ENCODE results near the gene SEC61A2. TPM values are rescaled to one million over a fixed set of nuclear protein-coding genes. Genes with fewer than 3 reads are reported as not detected.
A peak's percentile ranks its signal among the peaks of the same experiment; 100 is the strongest.

SEC61A2 gene
- polyA plus RNA-seq, 3 donors = 0.30 to 3.4 (median 0.98) TPM

DNA sequence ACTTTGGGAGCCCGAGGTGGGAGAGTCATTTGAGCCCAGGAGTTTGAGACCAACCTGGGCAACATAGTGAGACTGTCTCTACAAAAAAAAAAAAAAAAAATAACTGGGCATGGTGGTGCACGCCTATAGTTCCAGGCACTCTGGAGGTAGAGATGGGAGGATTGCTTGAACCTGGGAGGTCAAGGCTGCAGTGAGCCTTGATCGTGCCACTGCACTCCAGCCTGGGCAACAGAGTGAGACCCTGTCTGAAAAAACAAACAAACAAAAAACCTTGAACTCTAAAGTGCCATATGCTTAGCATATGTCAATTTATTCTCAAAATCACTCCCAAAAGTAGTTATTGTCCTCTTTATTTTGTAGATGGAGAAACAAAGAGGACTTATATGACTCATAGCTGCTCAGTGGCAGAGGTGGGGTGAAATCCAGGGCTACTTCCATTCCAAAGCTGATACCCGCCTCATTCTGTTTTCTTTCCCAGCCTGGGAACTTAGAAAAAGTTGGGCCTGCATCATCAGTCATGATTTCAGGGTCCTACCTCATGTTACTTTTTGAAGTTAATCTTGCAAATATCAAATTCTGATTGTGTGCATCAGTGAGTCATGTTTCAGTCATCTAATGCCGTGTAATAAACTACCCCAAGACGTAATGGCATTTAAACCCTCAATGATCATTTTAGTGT is 47.5 kb upstream of the SEC61A2 start:
- Histone ChIP-seq H3K9ac (ENCODE audit: insufficient read depth, low read length, poor library complexity, severe bottlenecking) (no peak overlapping the region), H3K4me1 (ENCODE audit: control insufficient read depth in 1 of 2, insufficient read depth in 2 of 2, low read length in 2 of 2) (peaks cover 10 to 13% of the 10 kb centered on the region in 2 donors), H4K20me1 (ENCODE audit: insufficient read depth, low read length) (no peaks in the 10 kb centered on the region), H2AFZ (ENCODE audit: insufficient read depth, low read depth, low read length, poor library complexity, severe bottlenecking) (no peak overlapping the region), H3K4me2 (replicated peaks; ENCODE audit: extremely low read depth, low read length, poor library complexity, severe bottlenecking) (no peak overlapping the region), H3K27me3 (ENCODE audit: control insufficient read depth in 2 of 2, insufficient read depth in 2 of 2, low read length in 2 of 2) (no peaks in the 10 kb centered on the region), H3K27ac (ENCODE audit: low read depth in 1 of 2, low read length in 2 of 2) (no peak overlapping the region), H3K9me3 (replicated peaks in 1 of 2; ENCODE audit: control insufficient read depth in 1 of 2, insufficient read depth in 1 of 2, low read length in 2 of 2) (no peaks in the 10 kb centered on the region), H3K4me3 (replicated peaks in 1 of 3; ENCODE audit: low read depth in 2 of 3, low read length in 3 of 3) (no peak overlapping the region), H3K36me3 (replicated peaks in 1 of 2; ENCODE audit: control insufficient read depth in 1 of 2, insufficient read depth in 2 of 2, low read length in 2 of 2) (peaks cover 8 to 21% of the 10 kb centered on the region in 2 donors), H3K79me2 (ENCODE audit: insufficient read depth, low read length) (peaks cover 6% of the 10 kb centered on the region)
- intact Hi-C loops (cut with micrococcal nuclease) = no loop called here
- peaks cover 13% of the 10 kb centered on the region for H3K4me1 Mint-ChIP-seq
- no peak overlapping the region for H3K4me3 Mint-ChIP-seq
- TF ChIP-seq CTCF (IDR thresholded peaks at IDR 0.05) = no peak
- peaks cover 0 to 4% (median 0%) of the 10 kb centered on the region in 7 donors for H3K9me3 Mint-ChIP-seq
- no peak for DNase-seq
- WGBS (ENCODE audit: insufficient coverage) = 100% methylated on average over 1 of the region's 6 CpGs
- H3K27ac Mint-ChIP-seq = peak overlapping the region in 1 of 7 donors; percentile 53
- peaks cover 0 to 2% (median 0%) of the 10 kb centered on the region in 3 donors for H3K27me3 Mint-ChIP-seq (ENCODE audit: low read depth in 3 of 3)
- peaks cover 33 to 58% of the 10 kb centered on the region in 2 donors for H3K36me3 Mint-ChIP-seq

GRCh38 chr10:12088919-12089318 is 40.6 kb upstream of the SEC61A2 start:
- Mint-ChIP-seq H3K36me3 (peaks cover 53 to 78% of the 10 kb centered on the region in 2 donors), H3K9me3 (peaks cover 0 to 6% (median 0%) of the 10 kb centered on the region in 7 donors), H3K27me3 (ENCODE audit: low read depth in 3 of 3) (peaks cover 0 to 4% (median 2%) of the 10 kb centered on the region in 3 donors), H3K27ac (no peak overlapping the region), H3K4me1 (peaks cover 10% of the 10 kb centered on the region), H3K4me3 (no peak overlapping the region)
- no peaks in the 10 kb centered on the region for H3K9me3 ChIP-seq (replicated peaks in 1 of 2; ENCODE audit: control insufficient read depth in 1 of 2, insufficient read depth in 1 of 2, low read length in 2 of 2)
- 93% methylated on average over 14 of the region's 14 CpGs for WGBS (ENCODE audit: insufficient coverage)
- H3K4me3 ChIP-seq (replicated peaks in 1 of 3; ENCODE audit: low read depth in 2 of 3, low read length in 3 of 3) = no peak overlapping the region
- no peak overlapping the region for H2AFZ ChIP-seq (ENCODE audit: insufficient read depth, low read depth, low read length, poor library complexity, severe bottlenecking)
- intact Hi-C loops (cut with micrococcal nuclease) = no loop called here
- peaks cover 9 to 10% of the 10 kb centered on the region in 2 donors for H3K4me1 ChIP-seq (ENCODE audit: control insufficient read depth in 1 of 2, insufficient read depth in 2 of 2, low read length in 2 of 2)
- H3K27me3 ChIP-seq (ENCODE audit: control insufficient read depth in 2 of 2, insufficient read depth in 2 of 2, low read length in 2 of 2) = no peaks in the 10 kb centered on the region
- H3K27ac ChIP-seq (ENCODE audit: low read depth in 1 of 2, low read length in 2 of 2) = no peak overlapping the region
- no peaks in the 10 kb centered on the region for H4K20me1 ChIP-seq (ENCODE audit: insufficient read depth, low read length)
- DNase-seq = no peak
- no peak for TF ChIP-seq CTCF (IDR thresholded peaks at IDR 0.05)
- H3K36me3 ChIP-seq (replicated peaks in 1 of 2; ENCODE audit: control insufficient read depth in 1 of 2, insufficient read depth in 2 of 2, low read length in 2 of 2) = peaks cover 45 to 75% of the 10 kb centered on the region in 2 donors
- no peak overlapping the region for H3K4me2 ChIP-seq (replicated peaks; ENCODE audit: extremely low read depth, low read length, poor library complexity, severe bottlenecking)
- H3K9ac ChIP-seq (ENCODE audit: insufficient read depth, low read length, poor library complexity, severe bottlenecking) = no peak overlapping the region
- H3K79me2 ChIP-seq (ENCODE audit: insufficient read depth, low read length) = no peaks in the 10 kb centered on the region

All from CD14-positive monocyte (primary cell).